ENCODE data around the gene CARS2. TPM values are rescaled to one million over a fixed set of nuclear protein-coding genes. Genes with fewer than 3 reads are reported as not detected.

The CARS2 gene
- total RNA-seq, 2 experiments from 2014 or later = 52.1 to 55.8 TPM

GRCh38 chr13:110641055-110642015, 64.6 kb downstream of the CARS2 start:
- Mint-ChIP-seq H3K9me3 (ENCODE audit: low read depth) (no peaks in the 10 kb centered on the region), H3K4me3 (no peak overlapping the region), H3K4me1 (peaks cover 3% of the 10 kb centered on the region), H3K36me3 (ENCODE audit: low read depth) (peaks cover 45% of the 10 kb centered on the region), H3K27me3 (no peaks in the 10 kb centered on the region), H3K27ac (peak overlapping the region; percentile 25)
- CTCF ChIA-PET = no interaction called here
- POLR2A ChIA-PET = no interaction called here
- ATAC-seq (no peak), DNase-seq (no peak)
- intact Hi-C loops (cut with DNase I, micrococcal nuclease) = no loop called here

GRCh38 chr13:110640591-110641029, 65.3 kb downstream of the CARS2 start:
- Mint-ChIP-seq H3K36me3 (ENCODE audit: low read depth) (peaks cover 44% of the 10 kb centered on the region), H3K4me1 (peaks cover 3% of the 10 kb centered on the region)
- POLR2A ChIA-PET = no interaction called here

GRCh38 chr13:110639935-110640334, 66.0 kb downstream of the CARS2 start:
- Mint-ChIP-seq H3K4me1 (peaks cover 3% of the 10 kb centered on the region), H3K27ac (peak overlapping the region; percentile 33), H3K27me3 (no peaks in the 10 kb centered on the region), H3K4me3 (no peak overlapping the region), H3K9me3 (ENCODE audit: low read depth) (no peaks in the 10 kb centered on the region), H3K36me3 (ENCODE audit: low read depth) (peaks cover 44% of the 10 kb centered on the region)
- intact Hi-C loops (cut with DNase I, micrococcal nuclease) = no loop called here
- DNase-seq (no peak), ATAC-seq (no peak)
- ChIA-PET POLR2A (no interaction called here), CTCF (interaction anchor here (1.3 kb wide), 1 partner anchor 179 kb away, joined by 3 read pairs; no protein-coding TSS in a partner anchor)

More at GRCh38 chr13:110640591-110641029, 65.3 kb downstream of the CARS2 start:
- intact Hi-C loops (cut with DNase I, micrococcal nuclease) = no loop called here
- no peak overlapping the region for H3K27ac Mint-ChIP-seq
- ATAC-seq (no peak), DNase-seq (no peak)
- H3K9me3 Mint-ChIP-seq (ENCODE audit: low read depth) = no peaks in the 10 kb centered on the region
- CTCF ChIA-PET = interaction anchor here (1.3 kb wide), 1 partner anchor 178 kb away, joined by 3 read pairs; no protein-coding TSS in a partner anchor
- H3K4me3 Mint-ChIP-seq = no peak overlapping the region
- H3K27me3 Mint-ChIP-seq = no peaks in the 10 kb centered on the region

- intact Hi-C loops (cut with DNase I, micrococcal nuclease) = no loop called here
- no peak overlapping the region for H3K4me3 Mint-ChIP-seq
- H3K4me1 Mint-ChIP-seq = no peaks in the 10 kb centered on the region
- POLR2A ChIA-PET = no interaction called here
- no peaks in the 10 kb centered on the region for H3K27me3 Mint-ChIP-seq
- peaks cover 40% of the 10 kb centered on the region for H3K36me3 Mint-ChIP-seq (ENCODE audit: low read depth)
- CTCF ChIA-PET = interaction anchor here (1.1 to 1.3 kb wide), 2 partner anchors 12 to 180 kb away, joined by 3 to 4 read pairs; no protein-coding TSS in a partner anchor
- ATAC-seq (no peak), DNase-seq (no peak)
- no peaks in the 10 kb centered on the region for H3K9me3 Mint-ChIP-seq (ENCODE audit: low read depth)
- peak overlapping the region; percentile 33 for H3K27ac Mint-ChIP-seq
Observed at GRCh38 chr13:110638814-110639806, 66.8 kb downstream of the CARS2 start.

GRCh38 chr13:110638257-110638656, 67.7 kb downstream of the CARS2 start:
- ATAC-seq (no peak), DNase-seq (no peak)
- Mint-ChIP-seq H3K36me3 (ENCODE audit: low read depth) (peaks cover 35% of the 10 kb centered on the region), H3K9me3 (ENCODE audit: low read depth) (no peaks in the 10 kb centered on the region), H3K4me3 (no peak overlapping the region), H3K27ac (no peak overlapping the region), H3K4me1 (no peaks in the 10 kb centered on the region), H3K27me3 (no peaks in the 10 kb centered on the region)
- intact Hi-C loops (cut with DNase I, micrococcal nuclease) = no loop called here
- ChIA-PET POLR2A (no interaction called here), CTCF (interaction anchor here (1.1 kb wide), 1 partner anchor 13 kb away, joined by 4 read pairs; no protein-coding TSS in a partner anchor)

GRCh38 chr13:110637747-110638146, 68.2 kb downstream of the CARS2 start:
- ChIA-PET POLR2A (no interaction called here), CTCF (no interaction called here)
- Mint-ChIP-seq H3K9me3 (ENCODE audit: low read depth) (no peaks in the 10 kb centered on the region), H3K27ac (no peak overlapping the region), H3K4me3 (no peak overlapping the region), H3K4me1 (no peaks in the 10 kb centered on the region), H3K27me3 (no peaks in the 10 kb centered on the region), H3K36me3 (ENCODE audit: low read depth) (peaks cover 30% of the 10 kb centered on the region)
- ATAC-seq (no peak), DNase-seq (no peak)
- intact Hi-C loops (cut with DNase I, micrococcal nuclease) = no loop called here

- POLR2A ChIA-PET = no interaction called here
- no peaks in the 10 kb centered on the region for H3K27me3 Mint-ChIP-seq
- H3K4me1 Mint-ChIP-seq = no peaks in the 10 kb centered on the region
- H3K4me3 Mint-ChIP-seq = no peak overlapping the region
- DNase-seq = no peak
- no peak overlapping the region for H3K27ac Mint-ChIP-seq
- CTCF ChIA-PET = no interaction called here
- H3K9me3 Mint-ChIP-seq (ENCODE audit: low read depth) = no peaks in the 10 kb centered on the region
- H3K36me3 Mint-ChIP-seq (ENCODE audit: low read depth) = peaks cover 30% of the 10 kb centered on the region
- ATAC-seq = no peak
- intact Hi-C loops (cut with DNase I, micrococcal nuclease) = no loop called here
Observed at GRCh38 chr13:110637275-110637674, 68.6 kb downstream of the CARS2 start.

- ATAC-seq (no peak), DNase-seq (no peak)
- H3K27ac Mint-ChIP-seq = no peak overlapping the region
- ChIA-PET POLR2A (no interaction called here), CTCF (no interaction called here)
- no peaks in the 10 kb centered on the region for H3K9me3 Mint-ChIP-seq (ENCODE audit: low read depth)
- intact Hi-C loops (cut with DNase I, micrococcal nuclease) = no loop called here
- peaks cover 34% of the 10 kb centered on the region for H3K36me3 Mint-ChIP-seq (ENCODE audit: low read depth)
- H3K27me3 Mint-ChIP-seq = no peaks in the 10 kb centered on the region
- H3K4me1 Mint-ChIP-seq = no peaks in the 10 kb centered on the region
- H3K4me3 Mint-ChIP-seq = no peak overlapping the region
Observed at GRCh38 chr13:110636701-110637201, 69.2 kb downstream of the CARS2 start.

- Mint-ChIP-seq H3K27me3 (no peaks in the 10 kb centered on the region), H3K4me3 (no peak overlapping the region), H3K27ac (no peak overlapping the region), H3K4me1 (no peaks in the 10 kb centered on the region), H3K9me3 (ENCODE audit: low read depth) (no peaks in the 10 kb centered on the region), H3K36me3 (ENCODE audit: low read depth) (peaks cover 29% of the 10 kb centered on the region)
- intact Hi-C loops (cut with DNase I, micrococcal nuclease) = no loop called here
- ChIA-PET CTCF (interaction anchor here (1.2 kb wide), 1 partner anchor 269 kb away, joined by 3 read pairs; no protein-coding TSS in a partner anchor), POLR2A (no interaction called here)
- no peak for ATAC-seq
- no peak for DNase-seq
Observed at GRCh38 chr13:110636053-110636475, 69.9 kb downstream of the CARS2 start.

- Mint-ChIP-seq H3K36me3 (ENCODE audit: low read depth) (peaks cover 31% of the 10 kb centered on the region), H3K4me3 (no peak overlapping the region), H3K27me3 (no peaks in the 10 kb centered on the region), H3K4me1 (peaks cover 4% of the 10 kb centered on the region), H3K27ac (no peak overlapping the region), H3K9me3 (ENCODE audit: low read depth) (no peaks in the 10 kb centered on the region)
- intact Hi-C loops (cut with DNase I, micrococcal nuclease) = no loop called here
- ChIA-PET POLR2A (no interaction called here), CTCF (interaction anchor here (1.2 kb wide), 1 partner anchor 270 kb away, joined by 3 read pairs; no protein-coding TSS in a partner anchor)
- ATAC-seq (no peak), DNase-seq (no peak)
Observed at GRCh38 chr13:110635405-110636002, 70.4 kb downstream of the CARS2 start.

GRCh38 chr13:110634558-110634957, 71.4 kb downstream of the CARS2 start:
- ChIA-PET CTCF (no interaction called here), POLR2A (no interaction called here)
- Mint-ChIP-seq H3K9me3 (ENCODE audit: low read depth) (no peaks in the 10 kb centered on the region), H3K4me1 (peaks cover 12% of the 10 kb centered on the region), H3K36me3 (ENCODE audit: low read depth) (peaks cover 24% of the 10 kb centered on the region), H3K27me3 (no peaks in the 10 kb centered on the region), H3K4me3 (no peak overlapping the region), H3K27ac (no peak overlapping the region)
- ATAC-seq (no peak), DNase-seq (no peak)
- intact Hi-C loops (cut with DNase I, micrococcal nuclease) = no loop called here

All from activated CD4-positive, alpha-beta T cell treated with anti-CD3 and anti-CD28 coated beads for 36 hours (primary cell).